H9 (cell line): ENCODE data around the gene DNAJC8. TPM values are rescaled to one million over a fixed set of nuclear protein-coding genes. Genes with fewer than 3 reads are reported as not detected.

Experiments
- DNase-seq: peaks from one replicate; pipeline ENCODE4 v3.0.0-alpha.2; 2017
- H2AFZ ChIP-seq: one replicate; pipeline ENCODE4 v1.6.1; 2013; ENCODE audit warnings: mild to moderate bottlenecking, low read length, control low read depth, moderate library complexity
- H2AK5ac ChIP-seq: 2 replicates; pipeline ENCODE4 v1.6.1; 2013; ENCODE audit warnings: low read length, control low read depth, mixed read lengths; ENCODE audit not compliant: insufficient read length
- H2BK120ac ChIP-seq: one replicate; pipeline ENCODE4 v1.6.1; 2013; ENCODE audit warnings: low read depth, mild to moderate bottlenecking, low read length, control low read depth, inconsistent platforms; ENCODE audit not compliant: poor library complexity, severe bottlenecking
- H2BK12ac ChIP-seq: 2 replicates; pipeline ENCODE4 v1.6.1; 2013; ENCODE audit warnings: low read length, control low read depth, mixed read lengths, low read depth; ENCODE audit not compliant: insufficient read length
- H2BK15ac ChIP-seq: 2 replicates; pipeline ENCODE4 v1.6.1; 2013; ENCODE audit warnings: low read depth, low read length, control low read depth
- H2BK20ac ChIP-seq: one replicate; pipeline ENCODE4 v1.6.1; 2013; ENCODE audit warnings: low read depth, mild to moderate bottlenecking, low read length, control low read depth, inconsistent platforms; ENCODE audit not compliant: poor library complexity, severe bottlenecking
- H2BK5ac ChIP-seq: 2 replicates; pipeline ENCODE4 v1.6.1; 2013; ENCODE audit warnings: low read length, control low read depth, mixed read lengths; ENCODE audit not compliant: insufficient read length
- H3K14ac ChIP-seq: 2 replicates; pipeline ENCODE4 v1.6.1; 2013; ENCODE audit warnings: low read length, control low read depth; ENCODE audit not compliant: insufficient read depth
- H3K18ac ChIP-seq: 2 replicates; pipeline ENCODE4 v1.6.1; 2013; ENCODE audit warnings: low read depth, mild to moderate bottlenecking, mixed read lengths, low read length, control low read depth; ENCODE audit not compliant: insufficient read length
- H3K23ac ChIP-seq: 2 replicates; pipeline ENCODE4 v1.6.1; 2013; ENCODE audit warnings: low read length, control low read depth, mixed read lengths, low read depth; ENCODE audit not compliant: insufficient read length
- H3K23me2 ChIP-seq: 2 replicates; pipeline ENCODE4 v1.6.1; 2013; ENCODE audit warnings: low read depth, mild to moderate bottlenecking, mixed read lengths, low read length, control low read depth; ENCODE audit not compliant: insufficient read length, poor library complexity, severe bottlenecking
- H3K27ac ChIP-seq: 2 replicates; pipeline ENCODE4 v1.5.1; 2013; ENCODE audit warnings: low read length, control low read depth, mixed read lengths, low read depth; ENCODE audit not compliant: insufficient read length
- H3K27me3 ChIP-seq: 2 replicates; pipeline ENCODE4 v1.6.1; 2013; ENCODE audit warnings: low read length, control low read depth, inconsistent platforms; ENCODE audit not compliant: insufficient read depth
- H3K4ac ChIP-seq: 2 replicates; pipeline ENCODE4 v1.6.1; 2013; ENCODE audit warnings: low read depth, mild to moderate bottlenecking, control low read depth, inconsistent platforms, low read length, moderate library complexity
- H3K4me1 ChIP-seq: 2 replicates; pipeline ENCODE4 v1.6.1; 2013; ENCODE audit warnings: low read length, control low read depth, inconsistent platforms; ENCODE audit not compliant: insufficient read depth
- H3K4me2 ChIP-seq: 2 replicates; pipeline ENCODE4 v1.6.1; 2013; ENCODE audit warnings: low read length, control low read depth, mixed read lengths; ENCODE audit not compliant: insufficient read length, insufficient read depth
- H3K56ac ChIP-seq: 2 replicates; pipeline ENCODE4 v1.6.1; 2013; ENCODE audit warnings: low read depth, mild to moderate bottlenecking, mixed read lengths, low read length, control low read depth; ENCODE audit not compliant: insufficient read length
- H3K79me1 ChIP-seq: 2 replicates; pipeline ENCODE4 v1.6.1; 2013; ENCODE audit warnings: low read depth, mild to moderate bottlenecking, moderate library complexity, low read length, control low read depth, inconsistent platforms; ENCODE audit not compliant: insufficient read depth, poor library complexity, severe bottlenecking
- H3K79me2 ChIP-seq: 2 replicates; pipeline ENCODE4 v1.6.1; 2013; ENCODE audit warnings: low read length, control low read depth, inconsistent platforms; ENCODE audit not compliant: insufficient read depth
- H3K9ac ChIP-seq: 2 replicates; pipeline ENCODE4 v1.6.1; 2013; ENCODE audit warnings: low read length, control low read depth, mixed read lengths; ENCODE audit not compliant: insufficient read length; ENCODE audit errors: extremely low read depth
- H3K9me3 ChIP-seq: one replicate; pipeline ENCODE4 v1.6.1; 2013; ENCODE audit warnings: low read depth, low read length, inconsistent platforms; ENCODE audit not compliant: control insufficient read depth
- H3T11ph ChIP-seq: one replicate; pipeline ENCODE4 v1.6.1; 2013; ENCODE audit warnings: mild to moderate bottlenecking, low read length, control low read depth, inconsistent platforms
- H4K20me1 ChIP-seq: one replicate; pipeline ENCODE4 v1.6.1; 2013; ENCODE audit not compliant: control insufficient read depth, insufficient read length, insufficient read depth
- H4K5ac ChIP-seq: 2 replicates; pipeline ENCODE4 v1.6.1; 2013; ENCODE audit warnings: low read depth, mild to moderate bottlenecking, mixed read lengths, low read length, control low read depth; ENCODE audit not compliant: insufficient read length
- H4K8ac ChIP-seq: replicated peaks from 2 replicates; pipeline ENCODE4 v1.6.1; 2013; ENCODE audit warnings: low read length, control low read depth, mixed read lengths, low read depth; ENCODE audit not compliant: insufficient read length
- H4K91ac ChIP-seq: 2 replicates; pipeline ENCODE4 v1.6.1; 2013; ENCODE audit warnings: low read depth, mild to moderate bottlenecking, moderate library complexity, mixed read lengths, low read length, control low read depth; ENCODE audit not compliant: insufficient read length
- H3K27ac Mint-ChIP-seq, 3 experiments: 2 replicates in 2 of 3; 3 replicates in 1 of 3; pipeline ENCODE4 v1.8.0; 2020 to 2021; ENCODE audit warnings: mixed read lengths in 3 of 3, mild to moderate bottlenecking in 1 of 3, moderate library complexity in 1 of 3
- H3K27me3 Mint-ChIP-seq: 2 replicates; pipeline ENCODE4 v1.8.0; 2021; ENCODE audit warnings: low read depth, mild to moderate bottlenecking, moderate library complexity, mixed read lengths
- H3K36me3 Mint-ChIP-seq, 3 experiments: 2 replicates in 2 of 3; 3 replicates in 1 of 3; pipeline ENCODE4 v1.8.0; 2020 to 2021; ENCODE audit warnings: low read depth in 3 of 3, mixed read lengths in 3 of 3; ENCODE audit not compliant: insufficient read depth in 1 of 3
- H3K4me1 Mint-ChIP-seq, 2 experiments: 2 replicates each; pipeline ENCODE4 v1.8.0; 2020; ENCODE audit warnings: mixed read lengths in 2 of 2
- H3K4me3 Mint-ChIP-seq, 2 experiments: 2 replicates in 1 of 2; 3 replicates in 1 of 2; pipeline ENCODE4 v1.8.0; 2020 to 2021; ENCODE audit warnings: mild to moderate bottlenecking in 2 of 2, mixed read lengths in 2 of 2, moderate library complexity in 1 of 2
- H3K9me3 Mint-ChIP-seq, 2 experiments: 2 replicates in 1 of 2; 3 replicates in 1 of 2; pipeline ENCODE4 v1.8.0; 2020; ENCODE audit warnings: mild to moderate bottlenecking in 2 of 2, mixed read lengths in 2 of 2, moderate library complexity in 1 of 2
- WGBS: extraction: QIAGEN DNeasy Blood & Tissue Kit; methylation state at CpG from one replicate; pipeline ENCODE4 v1.1.7; 2013; ENCODE audit warnings: missing lambda C conversion rate, low lambda C conversion rate, mixed read lengths; ENCODE audit not compliant: insufficient read length; ENCODE audit errors: extremely low coverage; 5-methylcytosine and 5-hydroxymethylcytosine counted together
- total RNA-seq: library from RNA; stranded (reverse); gene quantifications from 2 replicates; pipeline ENCODE4 v1.2.1, GENCODE V29; 2021
- TF ChIP-seq, protein P1 (sequence below): fragments of 200-600 bp; sonication (generic); conservative IDR thresholded peaks from 3 replicates; pipeline ENCODE4 v1.8.0; 2021; ENCODE audit warnings: antibody characterized with exemption, mild to moderate bottlenecking

The DNAJC8 gene
- total RNA-seq, 1 experiment from 2014 or later: 132 TPM

DNA sequence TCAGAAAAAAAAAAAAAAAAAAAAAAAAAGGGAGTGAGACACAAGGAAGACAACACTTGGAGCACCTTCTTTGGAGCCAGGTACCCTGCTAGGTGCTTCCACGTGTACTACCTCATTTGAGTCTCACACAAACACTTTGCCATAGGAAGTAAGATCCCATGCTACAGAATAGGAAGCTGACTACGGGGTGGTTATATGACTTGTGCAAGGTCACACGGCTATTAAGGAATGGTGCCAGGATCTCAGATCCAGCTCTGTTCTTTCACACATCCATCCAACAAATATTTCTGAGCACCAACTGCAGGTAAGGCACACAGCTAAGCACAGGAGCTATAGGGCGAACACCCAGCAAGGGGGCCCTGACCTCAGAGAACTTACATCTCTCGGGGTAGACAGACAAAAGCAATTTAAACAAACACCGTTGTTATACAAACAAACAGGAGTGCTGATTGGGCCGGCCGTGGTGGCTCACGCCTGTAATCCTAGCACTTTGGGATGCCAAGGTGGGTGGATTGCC, 78.7 kb downstream of the DNAJC8 start:
- Histone ChIP-seq H3K9ac (no peak overlapping the region), H2AK5ac (no peak overlapping the region), H3K79me1 (no peaks in the 10 kb centered on the region), H3K27ac (no peak overlapping the region), H3K4me2 (no peak overlapping the region), H3K56ac (no peak overlapping the region), H3K23me2 (no peaks in the 10 kb centered on the region), H3K9me3 (no peaks in the 10 kb centered on the region), H3T11ph (no peak overlapping the region), H2BK15ac (no peak overlapping the region), H3K14ac (no peak overlapping the region), H3K18ac (no peak overlapping the region), H2AFZ (no peak overlapping the region), H4K20me1 (no peaks in the 10 kb centered on the region), H4K91ac (no peak overlapping the region), H2BK20ac (no peak overlapping the region), H3K79me2 (no peaks in the 10 kb centered on the region), H3K27me3 (no peaks in the 10 kb centered on the region), H3K23ac (no peak overlapping the region), H3K4me1 (no peaks in the 10 kb centered on the region; the same call in 1 of the 2 replicates), H4K5ac (no peak overlapping the region), H2BK120ac (no peak overlapping the region), H3K4ac (no peak overlapping the region), H2BK12ac (no peak overlapping the region), H2BK5ac (no peak overlapping the region), H4K8ac (no peak overlapping the region)
- Mint-ChIP-seq H3K27me3 (no peaks in the 10 kb centered on the region), H3K36me3 (peaks cover 0 to 6% (median 0%) of the 10 kb centered on the region in 3 experiments; a peak in 2 of 7 replicates), H3K4me1 (peaks cover 0 to 3% of the 10 kb centered on the region in 2 experiments; a peak in 2 of 4 replicates), H3K9me3 (no peaks in the 10 kb centered on the region), H3K27ac (no peak overlapping the region), H3K4me3 (no peak overlapping the region)
- DNase-seq: no peak
- TF ChIP-seq, protein P1, sequence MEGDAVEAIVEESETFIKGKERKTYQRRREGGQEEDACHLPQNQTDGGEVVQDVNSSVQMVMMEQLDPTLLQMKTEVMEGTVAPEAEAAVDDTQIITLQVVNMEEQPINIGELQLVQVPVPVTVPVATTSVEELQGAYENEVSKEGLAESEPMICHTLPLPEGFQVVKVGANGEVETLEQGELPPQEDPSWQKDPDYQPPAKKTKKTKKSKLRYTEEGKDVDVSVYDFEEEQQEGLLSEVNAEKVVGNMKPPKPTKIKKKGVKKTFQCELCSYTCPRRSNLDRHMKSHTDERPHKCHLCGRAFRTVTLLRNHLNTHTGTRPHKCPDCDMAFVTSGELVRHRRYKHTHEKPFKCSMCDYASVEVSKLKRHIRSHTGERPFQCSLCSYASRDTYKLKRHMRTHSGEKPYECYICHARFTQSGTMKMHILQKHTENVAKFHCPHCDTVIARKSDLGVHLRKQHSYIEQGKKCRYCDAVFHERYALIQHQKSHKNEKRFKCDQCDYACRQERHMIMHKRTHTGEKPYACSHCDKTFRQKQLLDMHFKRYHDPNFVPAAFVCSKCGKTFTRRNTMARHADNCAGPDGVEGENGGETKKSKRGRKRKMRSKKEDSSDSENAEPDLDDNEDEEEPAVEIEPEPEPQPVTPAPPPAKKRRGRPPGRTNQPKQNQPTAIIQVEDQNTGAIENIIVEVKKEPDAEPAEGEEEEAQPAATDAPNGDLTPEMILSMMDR: no peak
- WGBS: no CpG with 5 or more reads among the region's 9 CpGs

Other genes with a start within 250 kb of the DNAJC8 start
- gene EYA3, start 144.4 kb downstream of the DNAJC8 start, total RNA-seq: 30.0 and 32.7 TPM in 2 replicates
- 1.8 and 1.9 TPM in 2 replicates for gene PTAFR, start 56.3 kb downstream of the DNAJC8 start, total RNA-seq
- gene ATP5IF1, start 3.1 kb upstream of the DNAJC8 start, total RNA-seq: 257 and 275 TPM in 2 replicates
- 24.6 and 24.7 TPM in 2 replicates for gene SESN2, start 26.5 kb upstream of the DNAJC8 start, total RNA-seq
- 13.0 and 13.3 TPM in 2 replicates for gene MED18, start 96.0 kb upstream of the DNAJC8 start, total RNA-seq
- 53.8 and 54.0 TPM in 2 replicates for gene PHACTR4, start 136.7 kb upstream of the DNAJC8 start, total RNA-seq